Liver (tissue), 9 donors: ENCODE data around the gene MAG. TPM values are rescaled to one million over a fixed set of nuclear protein-coding genes. Genes with fewer than 3 reads are reported as not detected.

Experiments used
- DNase-seq: peaks from one replicate; pipeline ENCODE4 v3.0.0-alpha.2; 2017; ENCODE audit warnings: low spot score
- H3K27ac ChIP-seq, 2 donors: one replicate each; pipeline ENCODE4 v1.7.0; 2013; ENCODE audit warnings: inconsistent platforms in 2 of 2, low read length in 2 of 2, control low read depth in 1 of 2, low read depth in 1 of 2, mild to moderate bottlenecking in 1 of 2
- H3K27me3 ChIP-seq, 4 donors: one replicate each; pipeline versions ENCODE4 v1.6.1 to v1.7.0; 2013; ENCODE audit warnings: low read length in 3 of 4, inconsistent platforms in 1 of 4, mild to moderate bottlenecking in 1 of 4, moderate library complexity in 1 of 4; ENCODE audit not compliant: control insufficient read depth in 4 of 4, insufficient read depth in 4 of 4
- H3K36me3 ChIP-seq, 4 donors: one replicate each; pipeline versions ENCODE4 v1.6.1 to v1.7.0; 2013; ENCODE audit warnings: low read length in 3 of 4, mild to moderate bottlenecking in 3 of 4, low read depth in 1 of 4, moderate library complexity in 1 of 4; ENCODE audit not compliant: control insufficient read depth in 4 of 4, insufficient read depth in 3 of 4
- H3K4me1 ChIP-seq, 4 donors: one replicate each; pipeline versions ENCODE4 v1.6.1 to v1.7.0; 2013; ENCODE audit warnings: low read length in 3 of 4, mild to moderate bottlenecking in 3 of 4, moderate library complexity in 1 of 4; ENCODE audit not compliant: control insufficient read depth in 4 of 4, insufficient read depth in 4 of 4
- H3K4me3 ChIP-seq, 3 donors: one replicate each; pipeline versions ENCODE4 v1.6.1 to v1.7.0; 2013; ENCODE audit warnings: low read length in 3 of 3, control low read depth in 1 of 3, low read depth in 1 of 3, mild to moderate bottlenecking in 1 of 3
- H3K9ac ChIP-seq, 2 donors: one replicate each; pipeline ENCODE4 v1.7.0; 2013; ENCODE audit warnings: low read length in 2 of 2, mild to moderate bottlenecking in 2 of 2, moderate library complexity in 2 of 2, control low read depth in 1 of 2, low read depth in 1 of 2
- H3K9me3 ChIP-seq, 4 donors: one replicate each; pipeline versions ENCODE4 v1.6.1 to v1.7.0; 2013; ENCODE audit warnings: low read length in 3 of 4; ENCODE audit not compliant: control insufficient read depth in 4 of 4
- ATF3 ChIP-seq: IDR thresholded peaks from 2 replicates; pipeline ENCODE4 v1.6.1; 2016; ENCODE audit warnings: antibody characterized with exemption
- FOXA1 ChIP-seq: IDR thresholded peaks from 2 replicates; pipeline ENCODE4 v1.6.1; 2016; ENCODE audit warnings: antibody characterized with exemption
- GABPA ChIP-seq, 2 donors: IDR thresholded peaks in 1 of 2; conservative IDR thresholded peaks in 1 of 2; 2 replicates each; pipeline ENCODE4 v1.6.1; 2016; ENCODE audit warnings: antibody characterized with exemption in 2 of 2, mild to moderate bottlenecking in 1 of 2, moderate library complexity in 1 of 2
- HNF4A ChIP-seq, 2 donors: conservative IDR thresholded peaks; 2 replicates each; pipeline ENCODE4 v1.6.1; 2016; ENCODE audit warnings: antibody characterized with exemption in 2 of 2, mild to moderate bottlenecking in 2 of 2
- NR2F2 ChIP-seq: IDR thresholded peaks from 2 replicates; pipeline ENCODE4 v1.6.1; 2016; ENCODE audit warnings: antibody characterized with exemption
- RAD21 ChIP-seq, 2 donors: IDR thresholded peaks; 2 replicates each; pipeline ENCODE4 v1.6.1; 2016; ENCODE audit warnings: antibody characterized with exemption in 2 of 2, mild to moderate bottlenecking in 2 of 2
- RXRA ChIP-seq, 2 donors: IDR thresholded peaks; 2 replicates each; pipeline ENCODE4 v1.6.1; 2017 to 2018; ENCODE audit warnings: antibody characterized with exemption in 2 of 2, mild to moderate bottlenecking in 1 of 2
- TAF1 ChIP-seq: conservative IDR thresholded peaks from 2 replicates; pipeline ENCODE4 v1.6.1; 2016; ENCODE audit warnings: antibody characterized with exemption, mild to moderate bottlenecking
- WGBS: extraction: QIAGEN DNeasy Blood & Tissue Kit; methylation state at CpG from one replicate; pipeline ENCODE4 v1.1.7; 2013; 5-methylcytosine and 5-hydroxymethylcytosine counted together
- polyA plus RNA-seq, 2 donors: library from polyadenylated mRNA; stranded (reverse) in 1 of 2; unstranded in 1 of 2; fragments of 200-250 nt in 1 of 2; fragments of >200 nt in 1 of 2; fragmentation: Nextera tagmentation in 1 of 2; extraction: Ambion mirVana in 1 of 2; gene quantifications; one replicate each; pipeline versions ENCODE4 v1.2.1 to v1.2.3, GENCODE V29; 2013 to 2015
- total RNA-seq, 2 donors: library from RNA; depleted of rRNA; stranded (reverse); fragments of >200 nt; gene quantifications; one replicate each; pipeline ENCODE4 v1.2.3, GENCODE V29; 2014
- TF ChIP-seq, protein P1 (sequence below): fragments of 150-350 bp; IDR thresholded peaks from 2 replicates; pipeline ENCODE4 v1.5.1; 2017; ENCODE audit warnings: improper control_type of control experiment, low read depth, low read length; ENCODE audit not compliant: missing input control
- TF ChIP-seq, protein P2 (sequence below): IDR thresholded peaks from 2 replicates; pipeline ENCODE4 v1.6.1; 2016; ENCODE audit warnings: antibody characterized with exemption, mild to moderate bottlenecking
- donor health status: healthy.
- donor health status: healthy.
- donor health status: healthy.
- donor health status: healthy.
- donor health status: healthy.

Gene MAG
- total and polyA plus RNA-seq, 4 donors, result 0.29 to 3.9 (median 0.33) TPM; not detected in 1

DNA sequence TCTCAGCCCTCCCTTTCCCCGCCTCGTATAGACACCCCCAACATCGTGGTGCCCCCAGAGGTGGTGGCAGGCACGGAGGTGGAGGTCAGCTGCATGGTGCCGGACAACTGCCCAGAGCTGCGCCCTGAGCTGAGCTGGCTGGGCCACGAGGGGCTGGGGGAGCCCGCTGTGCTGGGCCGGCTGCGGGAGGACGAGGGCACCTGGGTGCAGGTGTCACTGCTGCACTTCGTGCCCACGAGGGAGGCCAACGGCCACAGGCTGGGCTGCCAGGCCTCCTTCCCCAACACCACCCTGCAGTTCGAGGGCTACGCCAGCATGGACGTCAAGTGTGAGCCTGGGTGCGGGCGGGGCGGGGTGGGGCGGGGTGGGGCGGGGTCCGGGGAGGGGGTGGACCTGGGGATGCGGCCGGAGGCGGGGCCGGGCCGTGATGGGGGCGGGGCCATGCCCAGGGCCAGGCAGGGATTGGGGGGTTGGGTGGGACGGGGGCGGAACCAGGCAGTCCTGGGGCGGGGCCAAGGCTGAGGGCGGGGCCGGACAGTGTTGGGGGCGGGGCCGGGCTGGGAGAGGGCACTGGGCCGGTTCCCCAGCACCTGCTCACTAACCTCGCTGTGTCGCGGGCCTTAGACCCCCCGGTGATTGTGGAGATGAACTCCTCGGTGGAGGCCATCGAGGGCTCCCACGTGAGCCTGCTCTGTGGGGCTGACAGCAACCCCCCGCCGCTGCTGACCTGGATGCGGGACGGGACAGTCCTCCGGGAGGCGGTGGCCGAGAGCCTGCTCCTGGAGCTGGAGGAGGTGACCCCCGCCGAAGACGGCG lies 7.8 kb downstream of the MAG start:
- H3K4me3 ChIP-seq, result no peak overlapping the region
- H3K27me3 ChIP-seq, result no peaks in the 10 kb centered on the region
- DNase-seq, result no peak
- WGBS, result 62% methylated on average over 55 of the region's 55 CpGs
- TF ChIP-seq FOXA1 (no peak), ATF3 (no peak), GABPA (IDR thresholded peaks at IDR 0.05 in 1 of 2, conservative IDR thresholded peaks at IDR 0.05 in 1 of 2) (no peak), HNF4A (conservative IDR thresholded peaks at IDR 0.05) (no peak), NR2F2 (no peak), RAD21 (IDR thresholded peaks at IDR 0.05) (no peak), RXRA (IDR thresholded peaks at IDR 0.05) (no peak), TAF1 (no peak)
- TF ChIP-seq, protein P1, sequence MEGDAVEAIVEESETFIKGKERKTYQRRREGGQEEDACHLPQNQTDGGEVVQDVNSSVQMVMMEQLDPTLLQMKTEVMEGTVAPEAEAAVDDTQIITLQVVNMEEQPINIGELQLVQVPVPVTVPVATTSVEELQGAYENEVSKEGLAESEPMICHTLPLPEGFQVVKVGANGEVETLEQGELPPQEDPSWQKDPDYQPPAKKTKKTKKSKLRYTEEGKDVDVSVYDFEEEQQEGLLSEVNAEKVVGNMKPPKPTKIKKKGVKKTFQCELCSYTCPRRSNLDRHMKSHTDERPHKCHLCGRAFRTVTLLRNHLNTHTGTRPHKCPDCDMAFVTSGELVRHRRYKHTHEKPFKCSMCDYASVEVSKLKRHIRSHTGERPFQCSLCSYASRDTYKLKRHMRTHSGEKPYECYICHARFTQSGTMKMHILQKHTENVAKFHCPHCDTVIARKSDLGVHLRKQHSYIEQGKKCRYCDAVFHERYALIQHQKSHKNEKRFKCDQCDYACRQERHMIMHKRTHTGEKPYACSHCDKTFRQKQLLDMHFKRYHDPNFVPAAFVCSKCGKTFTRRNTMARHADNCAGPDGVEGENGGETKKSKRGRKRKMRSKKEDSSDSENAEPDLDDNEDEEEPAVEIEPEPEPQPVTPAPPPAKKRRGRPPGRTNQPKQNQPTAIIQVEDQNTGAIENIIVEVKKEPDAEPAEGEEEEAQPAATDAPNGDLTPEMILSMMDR, result no peak
- TF ChIP-seq, protein P2, sequence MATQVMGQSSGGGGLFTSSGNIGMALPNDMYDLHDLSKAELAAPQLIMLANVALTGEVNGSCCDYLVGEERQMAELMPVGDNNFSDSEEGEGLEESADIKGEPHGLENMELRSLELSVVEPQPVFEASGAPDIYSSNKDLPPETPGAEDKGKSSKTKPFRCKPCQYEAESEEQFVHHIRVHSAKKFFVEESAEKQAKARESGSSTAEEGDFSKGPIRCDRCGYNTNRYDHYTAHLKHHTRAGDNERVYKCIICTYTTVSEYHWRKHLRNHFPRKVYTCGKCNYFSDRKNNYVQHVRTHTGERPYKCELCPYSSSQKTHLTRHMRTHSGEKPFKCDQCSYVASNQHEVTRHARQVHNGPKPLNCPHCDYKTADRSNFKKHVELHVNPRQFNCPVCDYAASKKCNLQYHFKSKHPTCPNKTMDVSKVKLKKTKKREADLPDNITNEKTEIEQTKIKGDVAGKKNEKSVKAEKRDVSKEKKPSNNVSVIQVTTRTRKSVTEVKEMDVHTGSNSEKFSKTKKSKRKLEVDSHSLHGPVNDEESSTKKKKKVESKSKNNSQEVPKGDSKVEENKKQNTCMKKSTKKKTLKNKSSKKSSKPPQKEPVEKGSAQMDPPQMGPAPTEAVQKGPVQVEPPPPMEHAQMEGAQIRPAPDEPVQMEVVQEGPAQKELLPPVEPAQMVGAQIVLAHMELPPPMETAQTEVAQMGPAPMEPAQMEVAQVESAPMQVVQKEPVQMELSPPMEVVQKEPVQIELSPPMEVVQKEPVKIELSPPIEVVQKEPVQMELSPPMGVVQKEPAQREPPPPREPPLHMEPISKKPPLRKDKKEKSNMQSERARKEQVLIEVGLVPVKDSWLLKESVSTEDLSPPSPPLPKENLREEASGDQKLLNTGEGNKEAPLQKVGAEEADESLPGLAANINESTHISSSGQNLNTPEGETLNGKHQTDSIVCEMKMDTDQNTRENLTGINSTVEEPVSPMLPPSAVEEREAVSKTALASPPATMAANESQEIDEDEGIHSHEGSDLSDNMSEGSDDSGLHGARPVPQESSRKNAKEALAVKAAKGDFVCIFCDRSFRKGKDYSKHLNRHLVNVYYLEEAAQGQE, result no peak
- no peaks in the 10 kb centered on the region for H3K4me1 ChIP-seq
- H3K27ac ChIP-seq, result no peak overlapping the region
- H3K9ac ChIP-seq, result no peak overlapping the region
- no peaks in the 10 kb centered on the region for H3K36me3 ChIP-seq
- H3K9me3 ChIP-seq, result no peaks in the 10 kb centered on the region

DNA sequence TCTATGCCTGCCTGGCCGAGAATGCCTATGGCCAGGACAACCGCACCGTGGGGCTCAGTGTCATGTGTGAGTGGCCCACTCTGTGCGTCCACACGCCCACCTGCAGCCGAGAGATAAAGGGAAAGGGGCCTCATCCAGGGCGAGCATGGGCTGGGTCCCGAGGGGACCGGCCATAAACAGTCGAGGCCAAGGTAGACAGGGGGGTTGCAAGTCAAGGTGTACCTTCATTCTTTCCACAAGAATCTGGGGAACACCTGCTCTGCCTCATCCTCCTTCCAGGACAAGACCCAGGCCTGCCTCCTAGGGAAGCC lies 8.3 kb downstream of the MAG start:
- no peak for DNase-seq
- Histone ChIP-seq H3K4me3 (no peak overlapping the region), H3K9ac (no peak overlapping the region), H3K4me1 (peaks cover 0 to 2% (median 0%) of the 10 kb centered on the region in 4 donors), H3K27ac (no peak overlapping the region), H3K9me3 (no peaks in the 10 kb centered on the region), H3K36me3 (no peaks in the 10 kb centered on the region), H3K27me3 (no peaks in the 10 kb centered on the region)
- TF ChIP-seq RAD21 (IDR thresholded peaks at IDR 0.05), result no peak
- TF ChIP-seq, protein P1, result no peak
- WGBS, result 90% methylated on average over 10 of the region's 10 CpGs
